IMR-90 (cell line): ENCODE results near the gene FAM228B. TPM values are rescaled to one million over a fixed set of nuclear protein-coding genes. Genes with fewer than 3 reads are reported as not detected.

ENCODE experiments used
- ATAC-seq: fragments of 200-7000 bp; cut with Tn5 transposase; 2 replicates; pipeline ENCODE4 v1.9.1; 2020; ENCODE audit warnings: low read depth, mild to moderate bottlenecking, moderate library complexity
- BruUV-seq: library from RNA; stranded (reverse); fragments of 400-500 nt; replicated peaks from 2 replicates; lab custom pipeline; 2021; lab: Mats Ljungman, UMichigan
- CTCF ChIA-PET: fragments of 300-600 bp; formaldehyde crosslinking; extraction: SDS; loops from one replicate; lab custom pipeline; 2021; ENCODE audit warnings: antibody characterized with exemption; lab: Yijun Ruan, JAX
- POLR2A ChIA-PET: fragments of 300-600 bp; sonication (Branson Sonifier 250); formaldehyde crosslinking; loops from one replicate; lab custom pipeline; 2022; ENCODE audit warnings: antibody characterized with exemption; ENCODE audit not compliant: unreplicated experiment; lab: Charles Lee
- DNase-seq: peaks from one replicate; pipeline ENCODE4 v3.0.0; 2013
- H2AFZ ChIP-seq: replicated peaks from 2 replicates; pipeline ENCODE3; 2013; ENCODE audit warnings: low read length, mild to moderate bottlenecking; ENCODE audit not compliant: poor library complexity
- H2AK5ac ChIP-seq: 2 replicates; pipeline ENCODE4 v1.6.1; 2013; ENCODE audit warnings: low read depth, low read length, inconsistent platforms
- H2AK9ac ChIP-seq: replicated peaks from 2 replicates; pipeline ENCODE3; 2013; ENCODE audit warnings: mild to moderate bottlenecking, low read depth, low read length, moderate library complexity; ENCODE audit not compliant: poor library complexity
- H2BK120ac ChIP-seq: 2 replicates; pipeline ENCODE4 v1.6.1; 2013; ENCODE audit warnings: low read depth, low read length, inconsistent platforms
- H2BK15ac ChIP-seq: 3 replicates; pipeline ENCODE4 v1.6.1; 2013; ENCODE audit warnings: low read depth, low read length, inconsistent platforms
- H2BK20ac ChIP-seq: 2 replicates; pipeline ENCODE4 v1.6.1; 2013; ENCODE audit warnings: low read depth, mild to moderate bottlenecking, inconsistent platforms, low read length, moderate library complexity
- H2BK5ac ChIP-seq: 2 replicates; pipeline ENCODE4 v1.6.1; 2013; ENCODE audit warnings: mild to moderate bottlenecking, low read depth, low read length, inconsistent platforms; ENCODE audit not compliant: poor library complexity, severe bottlenecking
- H3K14ac ChIP-seq: replicated peaks from 2 replicates; pipeline ENCODE4 v1.6.1; 2013; ENCODE audit warnings: low read depth, low read length, inconsistent platforms
- H3K18ac ChIP-seq: 2 replicates; pipeline ENCODE4 v1.6.1; 2013; ENCODE audit warnings: low read depth, low read length, control low read depth
- H3K23ac ChIP-seq: 2 replicates; pipeline ENCODE4 v1.6.1; 2013; ENCODE audit warnings: low read depth, low read length, inconsistent platforms
- H3K27ac ChIP-seq: 2 replicates; pipeline ENCODE4 v1.5.1; 2013; ENCODE audit warnings: mild to moderate bottlenecking, control low read depth, low read length; ENCODE audit not compliant: insufficient read depth
- H3K27me3 ChIP-seq: 2 replicates; pipeline ENCODE4 v1.6.1; 2013; ENCODE audit warnings: low read length; ENCODE audit not compliant: control insufficient read depth, insufficient read depth
- H3K36me3 ChIP-seq: 2 replicates; pipeline ENCODE4 v1.6.1; 2013; ENCODE audit warnings: low read length, mixed read lengths; ENCODE audit not compliant: control insufficient read depth, insufficient read depth
- H3K4ac ChIP-seq: 2 replicates; pipeline ENCODE4 v1.6.1; 2013; ENCODE audit warnings: low read depth, low read length, inconsistent platforms
- H3K4me1 ChIP-seq: 2 replicates; pipeline ENCODE4 v1.6.1; 2013; ENCODE audit warnings: low read length, mixed read lengths; ENCODE audit not compliant: control insufficient read depth, insufficient read depth
- H3K4me2 ChIP-seq: 2 replicates; pipeline ENCODE4 v1.6.1; 2013; ENCODE audit warnings: low read depth, mild to moderate bottlenecking, control low read depth, low read length, moderate library complexity
- H3K4me3 ChIP-seq: 2 replicates; pipeline ENCODE4 v1.5.1; 2013; ENCODE audit warnings: low read depth, mild to moderate bottlenecking, control low read depth, low read length, moderate library complexity; ENCODE audit not compliant: insufficient read depth
- H3K56ac ChIP-seq: 2 replicates; pipeline ENCODE4 v1.6.1; 2013; ENCODE audit warnings: low read length, inconsistent platforms; ENCODE audit not compliant: insufficient read depth; ENCODE audit errors: extremely low read depth
- H3K79me1 ChIP-seq, 2 experiments: 2 replicates each; pipeline ENCODE4 v1.6.1; 2013; ENCODE audit warnings: low read length in 2 of 2, inconsistent platforms in 1 of 2, low read depth in 1 of 2
- H3K9ac ChIP-seq: 2 replicates; pipeline ENCODE4 v1.6.1; 2013; ENCODE audit warnings: low read depth, low read length, control low read depth
- H3K9me1 ChIP-seq: 2 replicates; pipeline ENCODE4 v1.6.1; 2013; ENCODE audit warnings: low read length, inconsistent platforms; ENCODE audit not compliant: insufficient read depth
- H3K9me3 ChIP-seq: 2 replicates; pipeline ENCODE4 v1.6.1; 2013; ENCODE audit warnings: low read length; ENCODE audit not compliant: control insufficient read depth, insufficient read depth
- H4K20me1 ChIP-seq: 2 replicates; pipeline ENCODE4 v1.6.1; 2013; ENCODE audit warnings: low read length, inconsistent platforms; ENCODE audit not compliant: insufficient read depth
- H4K5ac ChIP-seq: 2 replicates; pipeline ENCODE4 v1.6.1; 2013; ENCODE audit warnings: mild to moderate bottlenecking, low read depth, low read length, control low read depth
- H4K8ac ChIP-seq, 2 experiments: 2 replicates each; pipeline ENCODE4 v1.6.1; 2013; ENCODE audit warnings: low read depth in 2 of 2, low read length in 2 of 2, control low read depth in 1 of 2, inconsistent platforms in 1 of 2
- H4K91ac ChIP-seq: 2 replicates; pipeline ENCODE4 v1.6.1; 2013; ENCODE audit warnings: low read depth, low read length, inconsistent platforms; ENCODE audit not compliant: insufficient read depth
- CEBPB ChIP-seq: IDR thresholded peaks from 2 replicates; pipeline ENCODE4 v1.6.1; 2012; ENCODE audit warnings: low read depth, low read length, improper control_type of control experiment
- CHD1 ChIP-seq: IDR thresholded peaks from 2 replicates; pipeline ENCODE4 v1.6.1; 2012; ENCODE audit warnings: low read depth, low read length, improper control_type of control experiment
- FOS ChIP-seq: fragments of 150-350 bp; IDR thresholded peaks from 2 replicates; pipeline ENCODE4 v1.6.1; 2016; ENCODE audit warnings: low read depth, low read length
- MAZ ChIP-seq: IDR thresholded peaks from 2 replicates; pipeline ENCODE4 v1.6.1; 2012; ENCODE audit warnings: low read depth, mild to moderate bottlenecking, low read length, improper control_type of control experiment, moderate library complexity, borderline replicate concordance
- MXI1 ChIP-seq: IDR thresholded peaks from 2 replicates; pipeline ENCODE4 v1.6.1; 2012; ENCODE audit warnings: low read depth, mild to moderate bottlenecking, low read length, moderate library complexity, borderline replicate concordance
- NFE2L2 ChIP-seq: fragments of 150-350 bp; IDR thresholded peaks from 2 replicates; pipeline ENCODE4 v1.6.1; 2016; ENCODE audit warnings: low read depth, mild to moderate bottlenecking, low read length
- POLR2A ChIP-seq: IDR thresholded peaks from 2 replicates; pipeline ENCODE4 v1.6.1; 2012; ENCODE audit warnings: mild to moderate bottlenecking, low read depth, low read length
- RAD21 ChIP-seq: IDR thresholded peaks from 2 replicates; pipeline ENCODE4 v1.6.1; 2012; ENCODE audit warnings: low read length, improper control_type of control experiment
- RCOR1 ChIP-seq: IDR thresholded peaks from 2 replicates; pipeline ENCODE4 v1.6.1; 2012; ENCODE audit warnings: mild to moderate bottlenecking, low read length, improper control_type of control experiment; ENCODE audit not compliant: insufficient replicate concordance
- RFX5 ChIP-seq: IDR thresholded peaks from 2 replicates; pipeline ENCODE4 v1.8.0; 2012; ENCODE audit warnings: low read depth, mild to moderate bottlenecking, low read length, moderate library complexity
- SMC3 ChIP-seq: fragments of 150-350 bp; IDR thresholded peaks from 2 replicates; pipeline ENCODE4 v1.6.1; 2016; ENCODE audit warnings: low read depth, mild to moderate bottlenecking, antibody characterized with exemption, low read length, moderate library complexity
- WGBS, 2 experiments: methylation state at CpG; one replicate each; pipeline versions ENCODE4 v1.1.5 to v1.1.7; 2013; ENCODE audit warnings: missing lambda C conversion rate in 2 of 2; ENCODE audit not compliant: insufficient read length in 1 of 2; ENCODE audit errors: extremely low coverage in 2 of 2; 5-methylcytosine and 5-hydroxymethylcytosine counted together
- dilution Hi-C: fragments of 300-500 bp; cut with HindIII; formaldehyde crosslinking; loops from one replicate; pipeline ENCODE4 v1.14.3; 2018; ENCODE audit warnings: low sequenced_read_pairs; ENCODE audit not compliant: unreplicated experiment
- in situ Hi-C: fragments of 300-500 bp; cut with MboI; formaldehyde crosslinking; loops from 3 replicates; pipeline ENCODE4 v1.14.3; 2019; ENCODE audit warnings: low sequenced_read_pairs, inconsistent platforms, mixed read lengths
- intact Hi-C: fragments of 100-400 bp; cut with micrococcal nuclease; formaldehyde crosslinking; loops from 2 replicates; pipeline ENCODE4 v1.10.0; 2022
- polyA plus RNA-seq, 3 experiments: library from polyadenylated mRNA; depleted of rRNA; stranded (reverse); fragments of >200 nt; gene quantifications; 2 replicates each; pipeline ENCODE4 v1.2.3, GENCODE V29; 2012; ENCODE audit warnings: low replicate concordance in 1 of 3
- total RNA-seq: library from RNA; depleted of rRNA; stranded (reverse); fragments of >200 nt; gene quantifications from 2 replicates; pipeline ENCODE4 v1.2.3, GENCODE V29; 2012
- TF ChIP-seq, protein P1 (sequence below): conservative IDR thresholded peaks from 2 replicates; pipeline ENCODE4 v1.5.1; 2012; ENCODE audit warnings: mild to moderate bottlenecking, low read depth, low read length, improper control_type of control experiment

FAM228B gene
- total and polyA plus RNA-seq, 2 of the 4 experiments (the other 2 are of a cell fraction): 2.0 to 2.9 TPM

- H2BK15ac ChIP-seq: no peak overlapping the region
- H2BK20ac ChIP-seq: no peak overlapping the region
- H2BK5ac ChIP-seq: no peak overlapping the region
- no peaks in the 10 kb centered on the region for H3K4me1 ChIP-seq
- H2AFZ ChIP-seq: no peak overlapping the region
- no peak overlapping the region for H4K8ac ChIP-seq
- no peak overlapping the region for H3K56ac ChIP-seq
- H3K9me3 ChIP-seq: no peaks in the 10 kb centered on the region
- H3K79me1 ChIP-seq: no peaks in the 10 kb centered on the region
- no peak overlapping the region for H2AK5ac ChIP-seq
- H3K14ac ChIP-seq: no peak overlapping the region
- H3K36me3 ChIP-seq: no peaks in the 10 kb centered on the region
- H4K5ac ChIP-seq: no peak overlapping the region
- in situ Hi-C loops (no loop called here), intact Hi-C loops (no loop called here), dilution Hi-C loops (no loop called here)
- DNase-seq (no peak), ATAC-seq (no peak)
- H3K9ac ChIP-seq: no peak overlapping the region
- H3K4me2 ChIP-seq: no peak overlapping the region
- BruUV-seq: no TSS peak
- H3K27me3 ChIP-seq: no peaks in the 10 kb centered on the region; the same call in 1 of the 2 replicates
- H3K4ac ChIP-seq: no peak overlapping the region
- ChIA-PET POLR2A (no interaction called here), CTCF (no interaction called here)
- no peak overlapping the region for H4K91ac ChIP-seq
- no peak overlapping the region for H3K4me3 ChIP-seq
- TF ChIP-seq POLR2A (no peak), FOS (no peak), RAD21 (no peak), MAZ (no peak), CHD1 (no peak), NFE2L2 (no peak), CEBPB (no peak), MXI1 (no peak), SMC3 (no peak), RFX5 (no peak), RCOR1 (no peak)
- TF ChIP-seq, protein P1, sequence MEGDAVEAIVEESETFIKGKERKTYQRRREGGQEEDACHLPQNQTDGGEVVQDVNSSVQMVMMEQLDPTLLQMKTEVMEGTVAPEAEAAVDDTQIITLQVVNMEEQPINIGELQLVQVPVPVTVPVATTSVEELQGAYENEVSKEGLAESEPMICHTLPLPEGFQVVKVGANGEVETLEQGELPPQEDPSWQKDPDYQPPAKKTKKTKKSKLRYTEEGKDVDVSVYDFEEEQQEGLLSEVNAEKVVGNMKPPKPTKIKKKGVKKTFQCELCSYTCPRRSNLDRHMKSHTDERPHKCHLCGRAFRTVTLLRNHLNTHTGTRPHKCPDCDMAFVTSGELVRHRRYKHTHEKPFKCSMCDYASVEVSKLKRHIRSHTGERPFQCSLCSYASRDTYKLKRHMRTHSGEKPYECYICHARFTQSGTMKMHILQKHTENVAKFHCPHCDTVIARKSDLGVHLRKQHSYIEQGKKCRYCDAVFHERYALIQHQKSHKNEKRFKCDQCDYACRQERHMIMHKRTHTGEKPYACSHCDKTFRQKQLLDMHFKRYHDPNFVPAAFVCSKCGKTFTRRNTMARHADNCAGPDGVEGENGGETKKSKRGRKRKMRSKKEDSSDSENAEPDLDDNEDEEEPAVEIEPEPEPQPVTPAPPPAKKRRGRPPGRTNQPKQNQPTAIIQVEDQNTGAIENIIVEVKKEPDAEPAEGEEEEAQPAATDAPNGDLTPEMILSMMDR: no peak
- no CpG with 5 or more reads among the region's 1 CpG for WGBS, 2 experiments
- no peak overlapping the region for H2AK9ac ChIP-seq
- no peaks in the 10 kb centered on the region for H4K20me1 ChIP-seq
- no peaks in the 10 kb centered on the region; the same call in 1 of the 2 replicates for H3K9me1 ChIP-seq
- no peak overlapping the region for H3K18ac ChIP-seq
- no peak overlapping the region for H3K27ac ChIP-seq
- no peak overlapping the region for H3K23ac ChIP-seq
- H2BK120ac ChIP-seq: no peak overlapping the region
These were observed 39.2 kb downstream of the FAM228B start for GRCh38 chr2:24162494-24162893.
